ENCODE results near the gene HOXA2.

HOXA2 gene

DNA sequence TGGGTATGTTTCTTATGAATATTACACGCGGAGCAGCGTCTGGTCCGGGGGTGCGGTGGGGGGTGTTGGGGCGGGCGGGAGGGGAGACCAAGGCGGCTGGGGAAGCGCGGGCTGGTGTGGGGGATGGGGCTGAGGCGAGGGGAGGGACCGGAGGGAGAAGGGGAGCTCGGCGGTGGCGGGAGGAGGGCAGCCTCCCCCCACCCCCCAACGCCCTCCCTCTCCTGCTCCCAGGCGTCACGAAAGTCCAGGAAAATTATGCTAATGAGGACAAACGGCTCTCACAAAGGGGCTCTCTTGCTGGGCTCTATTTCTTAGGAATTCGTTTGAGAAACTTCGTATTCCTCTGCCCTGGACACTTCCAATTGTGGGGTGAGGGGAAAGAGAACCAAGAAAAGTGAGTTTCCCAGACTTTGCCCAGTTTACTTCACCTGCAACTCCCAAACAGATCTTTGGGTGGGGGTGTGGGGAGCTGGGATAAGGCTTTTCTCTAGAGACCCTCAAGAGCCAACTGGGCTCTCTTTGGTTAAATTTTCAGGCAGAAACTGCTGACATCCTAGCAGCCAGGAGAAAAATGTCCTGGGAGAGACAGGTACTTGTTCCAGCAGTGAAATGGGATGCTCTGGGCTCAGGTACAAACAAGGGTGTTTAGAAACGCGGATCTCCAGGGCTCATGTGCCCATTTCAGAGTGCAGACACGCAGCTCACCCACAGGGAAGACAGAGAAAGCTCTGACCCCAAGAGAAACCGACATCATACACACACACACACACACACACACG lies 11.7 kb upstream of the HOXA2 start:
- Mint-ChIP-seq H3K9me3 (no peaks in the 10 kb centered on the region), H3K4me1 (no peaks in the 10 kb centered on the region), H3K27me3 (peaks cover 2% of the 10 kb centered on the region), H3K4me3 (no peak overlapping the region), H3K36me3 (no peaks in the 10 kb centered on the region), H3K27ac (no peak overlapping the region)
- ATAC-seq (ENCODE audit: low read depth) (no peak), DNase-seq (ENCODE audit: low spot score in 2 of 2) (no peak)

DNA sequence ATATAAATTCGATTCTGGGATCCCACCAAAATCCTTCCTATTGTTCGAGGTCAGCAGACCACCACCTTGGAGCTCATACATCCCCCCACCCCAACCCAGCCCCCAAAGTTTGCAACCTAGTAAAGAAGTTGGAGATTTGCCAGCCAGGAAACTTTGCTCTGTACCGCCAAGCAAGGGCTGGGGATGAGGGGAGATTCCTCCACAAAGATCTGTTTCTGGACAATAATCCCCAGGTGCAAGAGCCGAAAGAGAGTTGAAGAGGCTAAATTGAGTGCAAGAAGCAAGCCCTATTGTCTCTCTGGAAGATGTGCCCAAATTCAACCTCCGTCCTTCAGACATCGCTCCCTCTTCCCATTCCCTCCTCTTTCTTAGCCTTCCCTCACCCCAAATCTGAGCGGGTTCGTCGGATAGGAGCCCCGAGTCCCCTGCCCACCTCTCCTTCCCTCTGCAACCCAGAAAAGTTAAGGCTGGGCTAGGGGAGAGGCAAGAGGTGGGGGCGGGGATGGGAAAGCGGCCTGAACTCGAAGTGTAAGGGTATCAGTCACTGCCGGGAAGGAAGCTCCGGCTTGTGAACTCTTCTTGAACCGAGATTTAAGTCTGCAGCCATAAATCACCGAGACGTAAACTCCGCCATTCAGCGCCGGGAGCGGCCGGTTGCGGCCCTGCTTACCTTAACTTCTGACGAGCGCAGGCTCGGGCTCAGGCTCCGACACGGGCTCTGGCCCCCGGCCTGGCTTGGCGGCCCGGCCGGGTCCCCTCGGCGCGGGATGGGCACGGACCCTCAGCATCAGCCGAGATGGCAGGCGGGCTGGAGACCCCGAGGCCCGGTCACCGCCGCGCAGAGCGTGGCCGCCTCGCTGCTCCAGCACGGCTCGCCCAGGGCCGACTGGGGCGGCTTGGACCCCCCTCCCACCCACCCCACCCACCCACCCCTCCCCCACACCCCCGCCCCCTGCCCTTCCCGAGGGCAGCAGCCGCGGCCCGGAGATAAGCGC lies 10.8 kb upstream of the HOXA2 start:
- H3K4me3 Mint-ChIP-seq = no peak overlapping the region

DNA sequence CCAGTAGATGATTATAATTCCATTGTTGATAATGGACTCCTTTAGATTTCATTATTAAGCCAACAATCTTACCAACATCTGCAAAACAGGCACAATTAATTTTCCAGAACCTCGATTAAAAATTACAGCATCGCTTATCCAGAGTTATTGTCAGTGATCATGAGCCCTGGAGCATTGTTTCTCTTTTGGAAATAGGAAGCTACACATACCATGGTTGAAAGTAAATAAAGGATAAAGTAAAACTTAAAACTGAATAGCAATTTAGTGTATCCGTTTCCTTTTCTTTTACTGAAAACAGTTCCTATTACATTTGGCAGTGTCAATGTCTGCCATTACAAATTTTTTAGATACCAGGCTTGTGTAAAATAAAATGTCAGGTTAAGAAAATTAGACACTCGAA lies 9.9 kb upstream of the HOXA2 start:
- no peaks in the 10 kb centered on the region for H3K4me1 Mint-ChIP-seq
- H3K27ac Mint-ChIP-seq = no peak overlapping the region
- H3K36me3 Mint-ChIP-seq = peaks cover 2% of the 10 kb centered on the region
- no peak for ATAC-seq (ENCODE audit: low read depth)
- no peak for DNase-seq (ENCODE audit: low spot score in 2 of 2)
- H3K27me3 Mint-ChIP-seq = peaks cover 4% of the 10 kb centered on the region
- H3K4me3 Mint-ChIP-seq = no peak overlapping the region
- peaks cover 2% of the 10 kb centered on the region for H3K9me3 Mint-ChIP-seq

More for the DNA sequence above, 10.8 kb upstream of the HOXA2 start:
- Mint-ChIP-seq H3K27me3 (peaks cover 2% of the 10 kb centered on the region), H3K9me3 (no peaks in the 10 kb centered on the region), H3K27ac (no peak overlapping the region), H3K36me3 (no peaks in the 10 kb centered on the region), H3K4me1 (no peaks in the 10 kb centered on the region)
- DNase-seq (ENCODE audit: low spot score in 2 of 2) (no peak), ATAC-seq (ENCODE audit: low read depth) (no peak)

DNA sequence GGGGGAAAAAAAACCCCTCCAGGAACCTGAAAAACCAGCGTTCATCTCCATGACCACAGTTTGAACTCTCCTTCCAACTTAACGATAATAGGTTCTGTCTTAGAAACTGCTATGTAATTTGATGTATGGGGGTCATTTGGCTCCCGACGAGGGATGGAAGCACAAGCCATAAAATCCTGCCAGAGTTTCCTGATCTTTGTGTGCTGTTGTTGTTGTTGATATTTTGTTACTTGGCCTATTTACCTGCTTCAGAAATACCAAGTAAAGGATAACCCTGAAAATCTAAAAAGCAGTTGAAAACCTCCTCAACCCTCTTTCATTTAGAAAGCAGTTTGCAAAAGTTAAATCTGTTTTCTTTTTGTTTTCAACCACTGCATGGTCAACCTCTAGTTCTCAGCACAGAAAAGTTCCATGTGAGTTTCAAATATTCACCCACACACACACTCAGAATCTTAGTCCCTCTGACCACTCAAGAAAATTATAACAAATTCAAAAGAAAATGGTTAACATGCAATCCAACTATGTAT lies 9.3 kb upstream of the HOXA2 start:
- no peak overlapping the region for H3K4me3 Mint-ChIP-seq
- no peak for ATAC-seq (ENCODE audit: low read depth)
- peaks cover 2% of the 10 kb centered on the region for H3K36me3 Mint-ChIP-seq
- H3K27me3 Mint-ChIP-seq = peaks cover 4% of the 10 kb centered on the region
- no peaks in the 10 kb centered on the region for H3K4me1 Mint-ChIP-seq
- no peak overlapping the region for H3K27ac Mint-ChIP-seq
- peaks cover 2% of the 10 kb centered on the region for H3K9me3 Mint-ChIP-seq
- DNase-seq (ENCODE audit: low spot score in 2 of 2) = no peak

DNA sequence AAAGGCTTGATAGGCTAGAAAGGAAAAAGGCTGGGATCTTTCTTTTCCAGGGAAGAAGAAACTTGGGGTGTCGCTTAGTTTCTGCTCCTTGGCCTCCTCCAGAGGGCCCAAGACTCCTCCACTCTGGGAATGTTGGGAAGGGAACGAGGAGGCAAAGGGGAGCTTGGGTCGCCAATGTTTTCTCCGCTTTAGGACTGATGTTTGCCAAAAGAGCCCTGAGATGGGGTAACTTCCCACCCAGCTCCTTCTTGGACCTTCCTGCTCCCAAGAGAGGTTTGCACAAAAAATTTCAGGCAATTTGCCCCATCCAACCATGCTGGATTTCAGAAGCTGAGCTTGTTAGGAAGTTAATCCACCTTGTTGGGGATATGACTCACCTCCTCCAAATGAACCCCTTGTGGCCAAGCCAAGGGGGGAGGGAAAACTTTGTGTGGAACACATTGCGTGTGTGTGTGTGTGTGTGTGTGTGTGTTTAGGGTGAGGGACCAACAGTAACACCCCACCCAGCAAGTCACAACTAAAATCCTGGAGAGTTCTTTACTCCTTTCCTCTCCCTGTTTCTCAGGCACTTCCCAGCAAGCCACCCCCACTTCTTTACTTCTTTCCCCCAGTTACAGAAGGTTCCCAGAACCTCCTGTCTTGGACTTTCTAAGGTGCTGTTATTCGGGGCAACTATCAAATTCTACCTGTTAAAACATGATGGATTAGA lies 8.7 kb upstream of the HOXA2 start:
- Mint-ChIP-seq H3K27me3 (peaks cover 4% of the 10 kb centered on the region), H3K27ac (no peak overlapping the region), H3K4me1 (no peaks in the 10 kb centered on the region), H3K4me3 (no peak overlapping the region), H3K36me3 (peaks cover 2% of the 10 kb centered on the region), H3K9me3 (peaks cover 2% of the 10 kb centered on the region)
- DNase-seq (ENCODE audit: low spot score in 2 of 2) (no peak), ATAC-seq (ENCODE audit: low read depth) (no peak)

DNA sequence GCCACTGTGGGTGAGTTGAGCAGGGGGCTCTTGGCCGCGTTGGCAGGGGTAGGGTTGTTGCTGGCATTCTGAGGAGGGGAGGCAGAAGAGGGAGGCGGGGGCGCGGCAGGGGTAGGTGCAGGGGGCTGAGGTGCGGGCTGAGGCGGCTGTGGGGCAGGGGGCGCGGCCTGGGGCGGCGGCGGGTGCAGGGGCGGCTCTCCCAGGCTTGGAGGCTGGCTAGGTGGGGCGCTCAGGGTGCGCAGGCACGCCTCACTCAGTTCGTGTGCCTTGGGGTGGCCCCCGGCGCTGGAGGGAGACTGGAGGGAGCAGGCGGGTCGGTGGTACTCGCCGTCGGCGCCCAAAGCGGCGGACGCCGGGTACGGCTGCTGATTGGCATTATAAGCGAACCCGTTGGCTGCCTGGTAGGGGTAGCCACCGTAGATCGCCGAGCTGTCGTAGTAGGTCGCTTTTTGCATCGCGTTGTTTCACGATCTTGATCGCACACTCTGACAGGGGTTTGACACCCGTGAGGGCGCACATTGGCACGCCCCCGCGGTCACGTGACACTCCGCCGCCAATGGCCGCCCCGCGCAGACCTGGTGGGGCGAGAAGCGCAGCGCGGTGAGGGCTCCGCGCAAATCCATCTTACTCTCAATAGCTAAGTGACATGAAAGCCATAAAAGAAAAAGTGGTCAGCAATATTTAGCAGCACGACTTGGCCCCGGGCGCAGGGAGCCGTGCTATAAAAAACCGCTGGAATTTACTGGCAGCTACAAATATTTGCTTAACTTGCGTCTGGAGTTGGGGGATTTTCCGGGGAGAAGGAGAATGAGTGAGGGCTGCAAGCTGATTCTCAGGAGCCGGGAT lies 7.9 kb upstream of the HOXA2 start:
- no peak for DNase-seq (ENCODE audit: low spot score in 2 of 2)
- H3K4me3 Mint-ChIP-seq = no peak overlapping the region
- no peaks in the 10 kb centered on the region for H3K4me1 Mint-ChIP-seq
- ATAC-seq (ENCODE audit: low read depth) = no peak
- peaks cover 4% of the 10 kb centered on the region for H3K27me3 Mint-ChIP-seq
- peaks cover 2% of the 10 kb centered on the region for H3K36me3 Mint-ChIP-seq
- H3K9me3 Mint-ChIP-seq = peaks cover 2% of the 10 kb centered on the region
- no peak overlapping the region for H3K27ac Mint-ChIP-seq

DNA sequence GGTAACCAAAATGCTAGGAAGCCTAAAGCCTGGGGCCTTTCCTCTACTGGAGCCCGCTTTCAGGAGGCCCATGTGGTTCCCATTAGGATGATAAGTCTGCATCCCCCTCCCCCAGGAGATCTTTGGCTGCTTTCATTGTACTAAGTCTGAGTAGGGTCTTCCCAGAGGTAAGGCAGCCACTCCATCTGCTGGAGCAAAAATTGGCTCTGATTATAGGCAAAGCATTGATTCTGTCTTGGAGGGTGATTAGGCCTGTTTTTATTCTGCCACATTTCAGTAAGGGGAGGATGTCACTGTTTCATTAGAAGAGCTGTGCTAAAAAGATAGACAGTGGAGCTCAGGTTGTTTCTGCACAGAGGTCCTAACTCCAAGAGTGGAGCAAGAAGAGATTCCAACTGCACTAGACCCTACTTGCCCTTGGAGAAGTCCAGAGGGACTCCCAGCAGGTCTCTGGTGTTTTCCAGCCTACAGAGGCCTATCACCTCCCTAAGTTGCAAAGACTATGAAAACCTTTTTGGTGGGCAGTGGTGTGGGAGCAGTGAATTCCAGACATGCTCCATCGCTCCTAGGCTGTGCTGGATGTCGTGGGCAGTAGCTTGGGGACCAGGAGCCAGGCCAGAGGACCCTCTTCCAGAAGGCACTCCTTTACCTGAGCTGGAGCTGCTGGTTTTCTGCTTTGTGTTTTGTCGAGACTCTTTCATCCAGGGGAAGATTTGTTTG lies 7.1 kb upstream of the HOXA2 start:
- H3K36me3 Mint-ChIP-seq = peaks cover 2% of the 10 kb centered on the region
- no peak overlapping the region for H3K27ac Mint-ChIP-seq
- H3K4me3 Mint-ChIP-seq = no peak overlapping the region
- ATAC-seq (ENCODE audit: low read depth) (no peak), DNase-seq (ENCODE audit: low spot score in 2 of 2) (no peak)
- H3K27me3 Mint-ChIP-seq = peaks cover 4% of the 10 kb centered on the region
- H3K4me1 Mint-ChIP-seq = no peaks in the 10 kb centered on the region
- peaks cover 2% of the 10 kb centered on the region for H3K9me3 Mint-ChIP-seq

DNA sequence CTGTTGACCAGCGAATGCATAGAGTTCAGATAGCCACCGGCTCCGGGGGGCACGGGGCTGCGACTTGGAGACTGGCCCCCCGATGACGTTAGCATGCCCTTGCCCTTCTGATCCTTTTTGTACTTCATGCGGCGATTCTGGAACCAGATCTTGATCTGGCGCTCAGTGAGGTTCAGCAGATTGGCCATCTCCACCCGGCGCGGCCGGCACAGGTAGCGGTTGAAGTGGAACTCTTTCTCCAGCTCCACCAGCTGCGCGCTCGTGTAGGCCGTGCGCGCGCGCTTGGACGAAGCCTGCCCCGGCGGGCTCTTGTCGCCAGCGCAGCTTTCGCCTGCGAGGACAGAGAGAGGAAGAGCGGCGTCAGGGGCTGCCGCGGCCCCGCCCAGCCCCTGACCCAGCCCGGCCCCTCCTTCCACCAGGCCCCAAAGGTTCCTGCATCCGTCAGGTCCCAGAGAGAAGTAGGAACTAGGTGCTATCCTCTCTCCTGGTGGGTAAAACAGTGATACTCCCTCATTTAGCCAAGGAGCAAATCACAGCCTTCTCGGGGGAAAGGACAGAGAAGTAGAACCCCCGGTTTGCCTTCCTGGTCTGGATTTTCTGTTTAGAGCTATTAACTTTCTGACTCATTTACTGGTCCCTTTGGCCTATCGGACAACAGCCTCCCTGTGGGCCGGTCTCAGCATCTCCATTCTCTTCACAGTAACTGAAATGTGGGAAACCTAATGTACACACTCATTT lies 6.1 kb upstream of the HOXA2 start:
- Mint-ChIP-seq H3K4me1 (no peaks in the 10 kb centered on the region), H3K36me3 (peaks cover 2% of the 10 kb centered on the region), H3K27me3 (peaks cover 8% of the 10 kb centered on the region), H3K9me3 (peaks cover 2% of the 10 kb centered on the region), H3K27ac (no peak overlapping the region), H3K4me3 (no peak overlapping the region)
- no peak for DNase-seq (ENCODE audit: low spot score in 2 of 2)
- no peak for ATAC-seq (ENCODE audit: low read depth)

DNA sequence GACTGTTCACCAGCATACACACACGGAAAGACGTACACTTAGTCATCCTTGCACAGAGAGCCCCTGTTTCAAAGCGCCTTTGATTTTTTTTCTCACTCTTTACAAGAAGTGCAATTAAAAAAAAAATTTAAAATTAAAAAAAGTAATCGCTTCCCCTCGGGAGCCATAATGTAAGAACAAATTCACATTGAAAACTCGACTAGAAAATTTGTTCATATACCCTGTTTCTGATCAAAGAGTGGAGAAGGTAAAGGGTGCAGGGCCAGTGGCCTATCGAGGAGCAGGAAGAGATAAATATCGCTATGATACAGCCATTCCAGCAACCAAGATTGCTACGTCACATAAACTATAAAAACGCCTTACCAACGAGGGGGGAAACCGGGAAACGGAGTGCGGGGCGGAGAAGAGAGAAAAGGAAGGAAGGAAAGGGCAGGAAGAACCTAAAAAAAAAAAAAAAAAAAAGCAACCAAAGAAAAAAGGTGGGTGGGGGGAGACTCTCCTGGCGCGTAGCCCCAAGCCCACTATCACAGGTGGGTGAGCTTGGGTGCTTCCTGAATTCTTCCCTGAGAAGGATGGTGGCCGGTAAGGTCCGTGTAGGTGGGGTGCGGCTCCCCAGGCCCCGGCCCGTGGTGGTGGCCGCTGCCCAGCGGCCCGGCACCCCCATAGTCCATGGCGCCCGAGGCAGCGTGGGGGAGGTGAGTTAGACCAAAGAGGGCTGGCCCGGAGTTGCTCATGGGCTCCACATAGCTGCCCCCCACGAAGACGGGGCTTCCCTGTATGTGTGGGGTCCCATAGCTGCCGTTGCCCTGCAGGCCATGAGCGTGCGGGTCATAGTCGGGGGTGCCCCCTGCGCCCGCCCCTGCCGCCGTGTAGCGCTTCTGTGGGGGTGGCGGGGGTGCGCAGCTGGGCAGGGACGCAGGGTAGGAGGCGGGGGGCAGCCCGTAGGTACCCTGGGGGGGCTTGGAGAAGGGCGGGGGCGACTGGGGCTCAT lies 5.2 kb upstream of the HOXA2 start:
- Mint-ChIP-seq H3K9me3 (peaks cover 2% of the 10 kb centered on the region), H3K4me3 (no peak overlapping the region), H3K36me3 (peaks cover 2% of the 10 kb centered on the region), H3K27ac (no peak overlapping the region), H3K27me3 (peaks cover 10% of the 10 kb centered on the region), H3K4me1 (peaks cover 5% of the 10 kb centered on the region)
- DNase-seq (ENCODE audit: low spot score in 2 of 2) (no peak), ATAC-seq (ENCODE audit: low read depth) (no peak)

DNA sequence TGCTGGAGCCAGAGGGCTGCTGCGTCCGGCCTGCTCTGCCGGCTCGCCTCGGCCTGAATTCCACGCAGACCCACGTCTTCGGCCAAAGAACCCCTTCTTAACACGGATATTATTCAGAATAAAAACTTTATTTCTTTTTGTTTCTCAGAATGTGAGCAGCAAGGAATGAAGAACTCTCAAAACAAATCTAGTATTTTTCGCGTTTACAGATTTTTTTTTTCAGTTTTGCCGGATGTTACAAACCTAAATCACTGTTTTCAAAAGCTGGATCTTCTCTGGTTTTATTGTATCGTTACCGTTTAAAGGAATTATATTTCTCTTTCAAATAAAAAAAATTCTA lies 4.4 kb upstream of the HOXA2 start:
- no peak overlapping the region for H3K4me3 Mint-ChIP-seq
- peaks cover 2% of the 10 kb centered on the region for H3K9me3 Mint-ChIP-seq
- H3K4me1 Mint-ChIP-seq = peaks cover 8% of the 10 kb centered on the region
- peaks cover 13% of the 10 kb centered on the region for H3K27me3 Mint-ChIP-seq
- peaks cover 2% of the 10 kb centered on the region for H3K36me3 Mint-ChIP-seq
- DNase-seq (ENCODE audit: low spot score in 2 of 2) = no peak
- no peak overlapping the region for H3K27ac Mint-ChIP-seq
- no peak for ATAC-seq (ENCODE audit: low read depth)

DNA sequence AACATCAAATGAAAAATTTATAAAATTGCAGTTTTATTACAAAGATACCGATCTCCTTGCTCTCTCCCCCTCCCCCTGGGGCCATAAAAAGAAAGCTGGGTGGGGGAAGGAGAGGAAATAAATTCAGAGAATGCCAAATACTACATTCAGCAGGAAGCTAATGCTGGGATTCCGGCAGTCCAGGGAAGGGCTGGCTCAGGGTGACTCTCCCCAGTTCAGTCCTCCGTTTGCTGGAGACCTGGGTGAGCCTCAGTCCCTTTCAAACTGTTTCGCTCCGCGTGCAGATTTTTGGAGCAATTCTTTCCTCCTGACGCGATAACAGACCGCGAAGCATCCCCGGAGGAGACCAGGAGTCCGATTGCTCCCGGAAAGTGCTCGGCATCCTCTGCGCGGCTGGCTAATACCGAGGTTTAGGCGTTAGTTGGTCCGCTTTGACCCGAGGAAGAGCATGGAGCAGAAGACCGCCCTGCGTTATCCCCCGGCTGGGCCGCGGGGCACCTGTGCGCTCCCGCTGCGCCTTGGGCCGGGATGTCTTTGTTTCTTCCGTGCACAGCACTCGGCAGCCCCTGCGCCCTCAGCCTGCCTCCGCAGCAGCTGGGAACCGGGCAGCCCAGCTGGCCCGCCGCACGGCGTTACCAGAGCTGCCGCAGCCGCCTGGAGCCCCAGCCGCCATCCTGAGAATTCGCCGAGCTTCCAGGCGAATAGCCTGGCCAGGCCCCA lies 3.9 kb upstream of the HOXA2 start:
- Mint-ChIP-seq H3K4me1 (peaks cover 12% of the 10 kb centered on the region), H3K27ac (no peak overlapping the region), H3K27me3 (peaks cover 16% of the 10 kb centered on the region), H3K9me3 (peaks cover 2% of the 10 kb centered on the region), H3K36me3 (peaks cover 4% of the 10 kb centered on the region), H3K4me3 (no peak overlapping the region)
- no peak for DNase-seq (ENCODE audit: low spot score in 2 of 2)
- no peak for ATAC-seq (ENCODE audit: low read depth)

Measured in memory B cell (primary cell).